Measurements from ENCODE around the gene CREBBP. TPM values are rescaled to one million over a fixed set of nuclear protein-coding genes. Genes with fewer than 3 reads are reported as not detected.

The CREBBP gene
- total and polyA plus RNA-seq, 2 donors (not counting 3 experiments of a cell fraction or from before 2014, with no cell fraction given): 13.8 to 72.7 TPM

DNA sequence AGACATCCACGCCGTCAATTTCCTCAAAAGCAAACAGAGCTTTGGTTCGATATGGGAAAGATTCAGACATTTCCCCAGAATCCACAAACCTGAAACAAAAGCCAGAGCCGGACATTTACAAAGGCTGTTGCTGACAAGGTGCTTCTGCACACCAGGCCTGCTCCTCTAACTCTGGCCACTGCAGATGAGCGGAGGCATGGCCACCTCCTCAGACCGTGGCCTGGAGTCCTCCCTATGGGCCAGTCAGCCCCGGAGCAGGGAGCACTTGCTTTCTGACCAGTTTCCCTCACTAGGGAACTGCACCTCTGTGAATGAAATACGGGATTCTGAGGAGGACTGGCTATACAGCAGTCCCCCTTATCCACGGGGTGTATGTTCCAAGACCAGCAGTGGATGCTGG lies 140.9 kb downstream of the CREBBP start:
- Histone ChIP-seq H3K36me3 (ENCODE audit: control insufficient read depth in 2 of 2, extremely low read depth in 1 of 2, insufficient read depth in 2 of 2, low read length in 2 of 2) (peaks cover 12 to 65% of the 10 kb centered on the region in 2 experiments), H3K4me2 (ENCODE audit: insufficient read depth, low read length) (no peak overlapping the region), H3K4me3 (replicated peaks in 1 of 3; ENCODE audit: insufficient read depth in 1 of 3, low read depth in 1 of 3, low read length in 3 of 3) (no peak overlapping the region), H3K4me1 (ENCODE audit: control insufficient read depth, extremely low read depth, insufficient read depth, low read length) (no peaks in the 10 kb centered on the region), H4K20me1 (replicated peaks; ENCODE audit: control insufficient read depth, extremely low read depth, insufficient read depth, low read length) (no peaks in the 10 kb centered on the region), H3K9ac (replicated peaks; ENCODE audit: extremely low read depth, insufficient read depth, low read length) (no peak overlapping the region), H3K9me1 (replicated peaks; ENCODE audit: control insufficient read depth, extremely low read depth, insufficient read depth, low read length) (no peaks in the 10 kb centered on the region), H2AFZ (ENCODE audit: low read depth, low read length) (no peak overlapping the region), H3K9me3 (replicated peaks; ENCODE audit: control insufficient read depth, insufficient read depth, low read length) (no peaks in the 10 kb centered on the region), H3K27ac (ENCODE audit: insufficient read depth, low read depth, low read length) (no peak overlapping the region), H3K27me3 (ENCODE audit: control insufficient read depth in 2 of 2, insufficient read depth in 2 of 2, low read length in 2 of 2) (no peaks in the 10 kb centered on the region), H3K79me2 (ENCODE audit: control insufficient read depth, insufficient read depth, low read length) (no peaks in the 10 kb centered on the region)
- no peak for TF ChIP-seq MAX (IDR thresholded peaks at IDR 0.05; ENCODE audit: insufficient read depth, insufficient read length)
- TF ChIP-seq GATA2 (IDR thresholded peaks at IDR 0.05; ENCODE audit: insufficient read depth, insufficient read length, low read depth, low read length): no peak
- no peak for TF ChIP-seq MYC (IDR thresholded peaks at IDR 0.05; ENCODE audit: low read depth, low read length)
- no peak for TF ChIP-seq POLR2AphosphoS5 (IDR thresholded peaks at IDR 0.05; ENCODE audit: insufficient read depth, low read depth, low read length)
- TF ChIP-seq POLR2A (IDR thresholded peaks at IDR 0.05; ENCODE audit: low read depth, low read length): no peak
- no peak for TF ChIP-seq EZH2 (IDR thresholded peaks at IDR 0.05; ENCODE audit: borderline replicate concordance, low read depth, low read length, severe bottlenecking)
- TF ChIP-seq FOS (IDR thresholded peaks at IDR 0.05; ENCODE audit: borderline replicate concordance, insufficient read depth, low read length): no peak
- no peak for TF ChIP-seq CTCF (IDR thresholded peaks at IDR 0.05; ENCODE audit: extremely low read depth in 1 of 2, insufficient read depth in 1 of 2, low read depth in 1 of 2, low read length in 2 of 2)
- TF ChIP-seq JUN (IDR thresholded peaks at IDR 0.05; ENCODE audit: borderline replicate concordance, insufficient read depth, insufficient read length, low read depth): no peak
- FAIRE-seq (no peak), DNase-seq (ENCODE audit: low read depth, low spot score) (no peak)
- intact Hi-C loops (cut with micrococcal nuclease) (no loop called here), dilution Hi-C loops (cut with MboI; ENCODE audit: extremely low pct_ligation_motif_present, low sequenced_read_pairs) (no loop called here)
- ChIA-PET CTCF (no interaction called here), POLR2A (no interaction called here)
- BruUV-seq (replicated peaks): no TSS peak

Data from endothelial cell of umbilical vein (primary cell).